HS-5 (cell line): ENCODE measurements around the gene ASL.
"Not testable (repeated sequence)": the region's sequence is repeated elsewhere in the genome, so short reads cannot be mapped to it uniquely, and the experiment has no call there.

ENCODE experiments used
- DNase-seq: peaks from one replicate; pipeline ENCODE4 v3.0.0-alpha.2; 2012; ENCODE audit warnings: low read depth

Gene ASL

GRCh38 chr7:66075590-66076461 lies at the start of gene ASL:
ASL (plus strand) TSS chr7:66075819; CDS start chr7:66076082, 263 bp downstream.
- DNase-seq = no peak

- not testable (repeated sequence) for DNase-seq
These were observed 47.3 kb upstream of the ASL start for GRCh38 chr7:66028342-66028741.

GRCh38 chr7:66033471-66034385 lies 41.9 kb upstream of the ASL start:
- no peak for DNase-seq

GRCh38 chr7:66034436-66035010 lies 41.1 kb upstream of the ASL start:
- not testable (repeated sequence) for DNase-seq

GRCh38 chr7:66036382-66036781 lies 39.2 kb upstream of the ASL start:
- DNase-seq = no peak

- no peak for DNase-seq
These were observed 38.8 kb upstream of the ASL start for GRCh38 chr7:66036788-66037187.

GRCh38 chr7:66039094-66039670 lies 36.4 kb upstream of the ASL start:
- no peak for DNase-seq

GRCh38 chr7:66043681-66044497 lies 31.7 kb upstream of the ASL start:
- no peak for DNase-seq

- DNase-seq = not testable (repeated sequence)
These were observed 31.1 kb upstream of the ASL start for GRCh38 chr7:66044498-66044854.

GRCh38 chr7:66047426-66047825 lies 28.2 kb upstream of the ASL start:
- DNase-seq = peak; percentile 71

GRCh38 chr7:66049886-66050285 lies 25.7 kb upstream of the ASL start:
- not testable (repeated sequence) for DNase-seq

- no peak for DNase-seq
These were observed 25.2 kb upstream of the ASL start for GRCh38 chr7:66050337-66050957.

- peak; percentile 80 for DNase-seq
These were observed 24.6 kb upstream of the ASL start for GRCh38 chr7:66050990-66051448.

- DNase-seq = no peak
These were observed 23.2 kb upstream of the ASL start for GRCh38 chr7:66052447-66052846.

GRCh38 chr7:66054063-66054462 lies 21.6 kb upstream of the ASL start:
- no peak for DNase-seq

GRCh38 chr7:66055321-66055956 lies 20.2 kb upstream of the ASL start:
- no peak for DNase-seq

- no peak for DNase-seq
These were observed 14.8 kb upstream of the ASL start for GRCh38 chr7:66060796-66061195.

- no peak for DNase-seq
These were observed 5.9 kb upstream of the ASL start for GRCh38 chr7:66069732-66070131.

GRCh38 chr7:66070222-66070621 lies 5.4 kb upstream of the ASL start:
- no peak for DNase-seq

- not testable (repeated sequence) for DNase-seq
These were observed 3.4 kb upstream of the ASL start for GRCh38 chr7:66072208-66072607.
